GM19395 (cell line): ENCODE data around the gene STAC.
"Not testable (repeated sequence)": the region's sequence is repeated elsewhere in the genome, so short reads cannot be mapped to it uniquely, and the experiment has no call there.

Source experiments
- ATAC-seq: cut with Tn5 transposase; IDR thresholded peaks from one replicate; pipeline ENCODE4 v1.9.1; 2021; ENCODE audit warnings: mild to moderate bottlenecking, moderate library complexity; ENCODE audit not compliant: unreplicated experiment

The STAC gene

DNA sequence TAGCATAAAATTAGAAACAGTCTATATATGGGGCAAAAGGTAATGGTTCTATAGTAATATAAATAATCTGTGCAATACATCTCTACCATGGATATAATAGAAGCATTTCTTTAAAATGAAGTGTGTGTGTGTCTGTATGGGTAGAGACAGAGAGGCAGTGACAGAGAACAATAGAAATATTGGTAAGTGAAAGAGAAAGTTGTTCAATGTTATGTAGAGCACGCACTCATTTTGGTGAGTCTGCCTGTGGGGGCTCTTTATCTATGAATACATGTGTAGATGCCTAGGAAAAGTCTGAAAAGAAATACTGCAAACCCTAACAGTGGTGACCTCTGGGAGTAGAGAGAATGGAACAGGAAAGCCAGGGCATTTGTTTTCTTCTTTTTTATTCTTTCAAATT is 182.6 kb downstream of the STAC start:
- no peak for ATAC-seq

- no peak for ATAC-seq
Measured at GRCh38 chr3:36575241-36575640, 194.9 kb downstream of the STAC start.

DNA sequence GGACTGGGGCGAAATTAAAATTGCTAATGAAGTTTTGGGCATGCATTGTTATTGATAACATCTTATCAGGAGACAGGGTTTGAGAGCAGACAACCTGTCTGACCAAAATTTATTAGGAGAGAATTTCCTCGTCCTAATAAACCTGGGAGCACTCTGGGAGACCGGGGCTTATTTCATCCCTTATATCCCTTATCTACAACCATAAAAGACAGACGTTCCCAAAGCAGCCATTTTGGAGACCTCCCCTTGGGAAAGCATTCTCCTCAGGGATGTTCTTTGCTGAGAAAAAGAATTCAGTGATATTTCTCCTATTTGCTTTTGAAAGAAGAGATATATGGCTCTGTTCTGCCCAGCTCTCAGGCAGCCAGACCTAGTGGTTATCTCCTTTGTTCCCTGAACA is 198.1 kb downstream of the STAC start:
- not testable (repeated sequence) for ATAC-seq

GRCh38 chr3:36579746-36580145 is 199.4 kb downstream of the STAC start:
- no peak for ATAC-seq

GRCh38 chr3:36580716-36581115 is 200.4 kb downstream of the STAC start:
- no peak for ATAC-seq

DNA sequence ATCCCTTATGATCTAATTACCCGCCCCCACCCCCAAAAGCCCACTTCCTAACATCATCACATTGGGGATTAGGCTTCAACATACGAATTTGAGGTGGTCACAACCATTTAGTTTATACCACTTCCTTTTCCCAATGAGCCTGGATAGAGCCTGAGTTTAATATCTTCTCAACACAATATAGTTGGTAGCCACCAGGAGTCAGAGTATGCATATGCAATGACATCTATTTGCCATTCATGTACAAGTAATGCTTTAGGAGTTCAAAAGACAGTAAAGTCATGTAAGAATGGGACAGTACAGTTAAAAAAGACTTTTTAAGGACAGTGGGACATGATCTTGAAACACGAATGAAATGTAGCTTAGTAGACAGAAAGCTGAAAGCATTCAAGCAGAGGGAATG is 211.7 kb downstream of the STAC start:
- ATAC-seq = no peak

GRCh38 chr3:36595511-36595910 is 215.2 kb downstream of the STAC start:
- no peak for ATAC-seq

- no peak for ATAC-seq
Measured at GRCh38 chr3:36596419-36596818, 216.1 kb downstream of the STAC start.

- ATAC-seq = no peak
Measured at GRCh38 chr3:36597422-36597821, 217.1 kb downstream of the STAC start.
